ENCODE data around the gene BTNL8.

BTNL8 gene

DNA sequence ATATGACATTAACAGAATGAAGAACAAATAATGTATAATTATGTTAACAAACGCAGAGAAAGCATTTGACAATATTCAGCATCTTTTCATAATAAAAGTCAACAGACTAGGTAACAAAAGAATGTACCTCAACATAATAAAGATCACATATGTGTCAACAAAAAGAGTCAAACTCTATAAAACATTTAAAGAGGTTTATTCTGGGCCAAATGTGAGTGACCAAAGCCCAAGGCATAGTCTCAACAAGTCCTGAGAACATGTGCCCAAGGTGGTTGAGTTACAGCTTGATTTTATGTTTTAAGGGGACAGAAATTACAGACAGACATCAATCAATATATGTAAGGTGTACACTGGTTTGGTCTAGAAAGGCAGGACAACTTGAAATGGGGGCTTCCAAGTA, 19.4 kb downstream of the BTNL8 start:
- in situ Hi-C loops (cut with MboI; ENCODE audit: low sequenced_read_pairs, unreplicated experiment): no loop called here
- TF ChIP-seq, protein P1, sequence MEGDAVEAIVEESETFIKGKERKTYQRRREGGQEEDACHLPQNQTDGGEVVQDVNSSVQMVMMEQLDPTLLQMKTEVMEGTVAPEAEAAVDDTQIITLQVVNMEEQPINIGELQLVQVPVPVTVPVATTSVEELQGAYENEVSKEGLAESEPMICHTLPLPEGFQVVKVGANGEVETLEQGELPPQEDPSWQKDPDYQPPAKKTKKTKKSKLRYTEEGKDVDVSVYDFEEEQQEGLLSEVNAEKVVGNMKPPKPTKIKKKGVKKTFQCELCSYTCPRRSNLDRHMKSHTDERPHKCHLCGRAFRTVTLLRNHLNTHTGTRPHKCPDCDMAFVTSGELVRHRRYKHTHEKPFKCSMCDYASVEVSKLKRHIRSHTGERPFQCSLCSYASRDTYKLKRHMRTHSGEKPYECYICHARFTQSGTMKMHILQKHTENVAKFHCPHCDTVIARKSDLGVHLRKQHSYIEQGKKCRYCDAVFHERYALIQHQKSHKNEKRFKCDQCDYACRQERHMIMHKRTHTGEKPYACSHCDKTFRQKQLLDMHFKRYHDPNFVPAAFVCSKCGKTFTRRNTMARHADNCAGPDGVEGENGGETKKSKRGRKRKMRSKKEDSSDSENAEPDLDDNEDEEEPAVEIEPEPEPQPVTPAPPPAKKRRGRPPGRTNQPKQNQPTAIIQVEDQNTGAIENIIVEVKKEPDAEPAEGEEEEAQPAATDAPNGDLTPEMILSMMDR (IDR thresholded peaks at IDR 0.05; ENCODE audit: borderline replicate concordance, control extremely low read depth, extremely low read depth, insufficient read depth, missing control alignments): no peak
- DNase-seq (ENCODE audit: low spot score): no peak

DNA sequence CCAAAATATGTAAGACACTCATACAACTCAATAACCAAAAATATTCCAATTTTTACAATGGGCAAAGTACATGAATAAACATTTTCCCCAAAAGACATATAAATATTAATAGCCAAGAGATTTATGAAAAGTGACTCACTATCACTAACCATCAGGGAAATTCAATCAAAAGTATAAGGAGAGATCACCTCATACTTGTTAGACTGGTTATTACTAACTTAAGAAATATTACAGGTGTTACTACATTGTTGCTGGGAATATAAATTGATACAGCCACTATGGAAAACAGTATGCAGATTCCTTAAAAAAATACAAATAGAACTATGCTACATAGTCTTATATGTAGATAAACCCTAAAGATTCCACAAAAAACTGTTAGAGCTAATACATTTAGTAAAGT, 21.8 kb downstream of the BTNL8 start:
- no peak for DNase-seq (ENCODE audit: low spot score)
- in situ Hi-C loops (cut with MboI; ENCODE audit: low sequenced_read_pairs, unreplicated experiment): no loop called here
- TF ChIP-seq, protein P1 (IDR thresholded peaks at IDR 0.05; ENCODE audit: borderline replicate concordance, control extremely low read depth, extremely low read depth, insufficient read depth, missing control alignments): no peak

DNA sequence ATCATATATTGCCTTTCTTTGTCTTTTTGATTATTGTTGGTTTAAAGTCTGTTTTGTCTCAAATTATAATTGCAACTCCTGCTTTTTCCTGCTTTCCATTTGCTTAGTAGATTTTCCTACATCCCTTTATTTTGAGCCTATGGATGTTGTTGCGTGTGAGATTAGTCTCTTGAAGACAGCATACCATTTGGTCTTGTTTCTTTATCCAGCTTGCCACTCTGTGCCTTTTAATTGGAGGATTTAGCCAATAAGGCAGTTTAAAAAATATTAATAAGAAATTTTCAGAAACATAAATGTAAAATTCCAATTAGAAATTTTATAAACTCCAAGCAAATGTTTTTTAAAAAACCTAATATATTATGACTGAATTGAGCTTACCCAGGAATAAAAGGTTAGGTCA, 24.0 kb downstream of the BTNL8 start:
- TF ChIP-seq, protein P1 (IDR thresholded peaks at IDR 0.05; ENCODE audit: borderline replicate concordance, control extremely low read depth, extremely low read depth, insufficient read depth, missing control alignments): no peak
- DNase-seq (ENCODE audit: low spot score): no peak
- in situ Hi-C loops (cut with MboI; ENCODE audit: low sequenced_read_pairs, unreplicated experiment): no loop called here

DNA sequence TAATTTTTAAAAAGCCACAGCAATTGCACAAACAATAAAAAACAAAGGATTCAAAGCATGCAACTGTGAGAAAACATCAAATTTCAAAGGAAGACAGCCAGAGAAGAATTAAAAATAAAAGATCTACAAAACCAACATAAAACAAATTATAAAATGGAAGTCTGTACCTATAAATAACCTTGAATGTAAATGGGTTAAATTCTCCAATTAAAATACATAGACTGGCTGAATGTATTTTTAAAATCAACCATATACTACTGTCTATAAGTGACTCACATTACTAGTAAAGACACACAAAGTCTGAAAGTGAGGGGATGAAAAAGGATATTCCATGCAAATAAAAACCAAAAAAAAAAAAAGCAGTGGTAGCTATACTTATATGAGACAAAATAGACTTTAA, 33.7 kb downstream of the BTNL8 start:
- TF ChIP-seq, protein P1 (IDR thresholded peaks at IDR 0.05; ENCODE audit: borderline replicate concordance, control extremely low read depth, extremely low read depth, insufficient read depth, missing control alignments): no peak
- in situ Hi-C loops (cut with MboI; ENCODE audit: low sequenced_read_pairs, unreplicated experiment): no loop called here
- DNase-seq (ENCODE audit: low spot score): no peak

DNA sequence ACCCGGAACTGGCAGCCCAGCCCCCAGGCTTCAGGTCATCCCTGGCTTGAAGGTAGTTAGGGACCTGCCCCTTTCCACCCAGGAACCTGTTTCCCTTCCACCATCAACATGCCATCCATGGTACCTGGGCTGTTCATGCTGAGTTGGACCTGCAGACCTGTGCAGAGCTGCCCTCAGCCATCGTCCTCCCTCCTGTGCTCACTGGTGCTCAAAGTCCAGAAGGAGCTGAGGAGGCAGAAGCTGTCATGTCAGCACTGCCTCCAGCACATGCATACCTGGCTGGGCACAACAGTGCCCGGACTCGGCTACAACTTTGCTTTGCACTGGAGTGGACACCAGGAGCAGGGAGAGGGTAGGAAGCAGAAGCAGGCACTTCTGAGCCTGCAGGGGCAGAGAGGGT, 36.2 kb downstream of the BTNL8 start:
- no peak for DNase-seq (ENCODE audit: low spot score)
- in situ Hi-C loops (cut with MboI; ENCODE audit: low sequenced_read_pairs, unreplicated experiment): no loop called here

DNA sequence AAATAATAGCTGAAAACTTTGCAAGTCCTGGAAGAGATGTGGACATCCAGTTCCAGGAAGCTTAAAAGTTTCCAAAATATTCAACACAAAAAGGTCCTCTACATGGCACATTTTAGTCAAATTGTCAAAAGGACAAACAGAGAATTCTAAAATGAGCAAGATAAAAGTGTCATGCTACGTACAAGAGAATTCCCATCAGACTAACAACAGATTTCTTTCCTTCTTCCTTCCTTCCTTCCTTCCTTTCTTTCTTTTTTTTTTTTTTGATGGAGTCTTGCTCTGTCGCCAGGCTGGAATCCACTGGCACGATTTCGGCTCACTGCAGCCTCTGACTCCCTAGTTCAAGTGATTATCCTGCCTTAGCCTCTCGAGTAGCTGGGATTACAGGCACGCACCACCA, 39.3 kb downstream of the BTNL8 start:
- in situ Hi-C loops (cut with MboI; ENCODE audit: low sequenced_read_pairs, unreplicated experiment): no loop called here
- DNase-seq (ENCODE audit: low spot score): no peak
- TF ChIP-seq, protein P1 (IDR thresholded peaks at IDR 0.05; ENCODE audit: borderline replicate concordance, control extremely low read depth, extremely low read depth, insufficient read depth, missing control alignments): no peak

More for the DNA sequence above, 36.2 kb downstream of the BTNL8 start:
- TF ChIP-seq, protein P1 (IDR thresholded peaks at IDR 0.05; ENCODE audit: borderline replicate concordance, control extremely low read depth, extremely low read depth, insufficient read depth, missing control alignments): no peak

Measured in GM13976 (cell line).